H9 (cell line): Measurements from ENCODE around the gene FNIP1. TPM values are rescaled to one million over a fixed set of nuclear protein-coding genes. Genes with fewer than 3 reads are reported as not detected.

Source experiments
- DNase-seq: peaks from one replicate; pipeline ENCODE4 v3.0.0-alpha.2; 2017
- H2AFZ ChIP-seq: one replicate; pipeline ENCODE4 v1.6.1; 2013; ENCODE audit warnings: mild to moderate bottlenecking, low read length, control low read depth, moderate library complexity
- H2AK5ac ChIP-seq: 2 replicates; pipeline ENCODE4 v1.6.1; 2013; ENCODE audit warnings: low read length, control low read depth, mixed read lengths; ENCODE audit not compliant: insufficient read length
- H2BK120ac ChIP-seq: one replicate; pipeline ENCODE4 v1.6.1; 2013; ENCODE audit warnings: low read depth, mild to moderate bottlenecking, low read length, control low read depth, inconsistent platforms; ENCODE audit not compliant: poor library complexity, severe bottlenecking
- H2BK12ac ChIP-seq: 2 replicates; pipeline ENCODE4 v1.6.1; 2013; ENCODE audit warnings: low read length, control low read depth, mixed read lengths, low read depth; ENCODE audit not compliant: insufficient read length
- H2BK15ac ChIP-seq: 2 replicates; pipeline ENCODE4 v1.6.1; 2013; ENCODE audit warnings: low read depth, low read length, control low read depth
- H2BK20ac ChIP-seq: one replicate; pipeline ENCODE4 v1.6.1; 2013; ENCODE audit warnings: low read depth, mild to moderate bottlenecking, low read length, control low read depth, inconsistent platforms; ENCODE audit not compliant: poor library complexity, severe bottlenecking
- H2BK5ac ChIP-seq: 2 replicates; pipeline ENCODE4 v1.6.1; 2013; ENCODE audit warnings: low read length, control low read depth, mixed read lengths; ENCODE audit not compliant: insufficient read length
- H3K14ac ChIP-seq: 2 replicates; pipeline ENCODE4 v1.6.1; 2013; ENCODE audit warnings: low read length, control low read depth; ENCODE audit not compliant: insufficient read depth
- H3K18ac ChIP-seq: 2 replicates; pipeline ENCODE4 v1.6.1; 2013; ENCODE audit warnings: low read depth, mild to moderate bottlenecking, mixed read lengths, low read length, control low read depth; ENCODE audit not compliant: insufficient read length
- H3K23ac ChIP-seq: 2 replicates; pipeline ENCODE4 v1.6.1; 2013; ENCODE audit warnings: low read length, control low read depth, mixed read lengths, low read depth; ENCODE audit not compliant: insufficient read length
- H3K23me2 ChIP-seq: 2 replicates; pipeline ENCODE4 v1.6.1; 2013; ENCODE audit warnings: low read depth, mild to moderate bottlenecking, mixed read lengths, low read length, control low read depth; ENCODE audit not compliant: insufficient read length, poor library complexity, severe bottlenecking
- H3K27ac ChIP-seq: 2 replicates; pipeline ENCODE4 v1.5.1; 2013; ENCODE audit warnings: low read length, control low read depth, mixed read lengths, low read depth; ENCODE audit not compliant: insufficient read length
- H3K27me3 ChIP-seq: 2 replicates; pipeline ENCODE4 v1.6.1; 2013; ENCODE audit warnings: low read length, control low read depth, inconsistent platforms; ENCODE audit not compliant: insufficient read depth
- H3K4ac ChIP-seq: 2 replicates; pipeline ENCODE4 v1.6.1; 2013; ENCODE audit warnings: low read depth, mild to moderate bottlenecking, control low read depth, inconsistent platforms, low read length, moderate library complexity
- H3K4me1 ChIP-seq: 2 replicates; pipeline ENCODE4 v1.6.1; 2013; ENCODE audit warnings: low read length, control low read depth, inconsistent platforms; ENCODE audit not compliant: insufficient read depth
- H3K4me2 ChIP-seq: 2 replicates; pipeline ENCODE4 v1.6.1; 2013; ENCODE audit warnings: low read length, control low read depth, mixed read lengths; ENCODE audit not compliant: insufficient read length, insufficient read depth
- H3K56ac ChIP-seq: 2 replicates; pipeline ENCODE4 v1.6.1; 2013; ENCODE audit warnings: low read depth, mild to moderate bottlenecking, mixed read lengths, low read length, control low read depth; ENCODE audit not compliant: insufficient read length
- H3K79me1 ChIP-seq: 2 replicates; pipeline ENCODE4 v1.6.1; 2013; ENCODE audit warnings: low read depth, mild to moderate bottlenecking, moderate library complexity, low read length, control low read depth, inconsistent platforms; ENCODE audit not compliant: insufficient read depth, poor library complexity, severe bottlenecking
- H3K79me2 ChIP-seq: 2 replicates; pipeline ENCODE4 v1.6.1; 2013; ENCODE audit warnings: low read length, control low read depth, inconsistent platforms; ENCODE audit not compliant: insufficient read depth
- H3K9ac ChIP-seq: 2 replicates; pipeline ENCODE4 v1.6.1; 2013; ENCODE audit warnings: low read length, control low read depth, mixed read lengths; ENCODE audit not compliant: insufficient read length; ENCODE audit errors: extremely low read depth
- H3K9me3 ChIP-seq: one replicate; pipeline ENCODE4 v1.6.1; 2013; ENCODE audit warnings: low read depth, low read length, inconsistent platforms; ENCODE audit not compliant: control insufficient read depth
- H3T11ph ChIP-seq: one replicate; pipeline ENCODE4 v1.6.1; 2013; ENCODE audit warnings: mild to moderate bottlenecking, low read length, control low read depth, inconsistent platforms
- H4K20me1 ChIP-seq: one replicate; pipeline ENCODE4 v1.6.1; 2013; ENCODE audit not compliant: control insufficient read depth, insufficient read length, insufficient read depth
- H4K5ac ChIP-seq: 2 replicates; pipeline ENCODE4 v1.6.1; 2013; ENCODE audit warnings: low read depth, mild to moderate bottlenecking, mixed read lengths, low read length, control low read depth; ENCODE audit not compliant: insufficient read length
- H4K8ac ChIP-seq: replicated peaks from 2 replicates; pipeline ENCODE4 v1.6.1; 2013; ENCODE audit warnings: low read length, control low read depth, mixed read lengths, low read depth; ENCODE audit not compliant: insufficient read length
- H4K91ac ChIP-seq: 2 replicates; pipeline ENCODE4 v1.6.1; 2013; ENCODE audit warnings: low read depth, mild to moderate bottlenecking, moderate library complexity, mixed read lengths, low read length, control low read depth; ENCODE audit not compliant: insufficient read length
- H3K27ac Mint-ChIP-seq, 3 experiments: 2 replicates in 2 of 3; 3 replicates in 1 of 3; pipeline ENCODE4 v1.8.0; 2020 to 2021; ENCODE audit warnings: mixed read lengths in 3 of 3, mild to moderate bottlenecking in 1 of 3, moderate library complexity in 1 of 3
- H3K27me3 Mint-ChIP-seq: 2 replicates; pipeline ENCODE4 v1.8.0; 2021; ENCODE audit warnings: low read depth, mild to moderate bottlenecking, moderate library complexity, mixed read lengths
- H3K36me3 Mint-ChIP-seq, 3 experiments: 2 replicates in 2 of 3; 3 replicates in 1 of 3; pipeline ENCODE4 v1.8.0; 2020 to 2021; ENCODE audit warnings: low read depth in 3 of 3, mixed read lengths in 3 of 3; ENCODE audit not compliant: insufficient read depth in 1 of 3
- H3K4me1 Mint-ChIP-seq, 2 experiments: 2 replicates each; pipeline ENCODE4 v1.8.0; 2020; ENCODE audit warnings: mixed read lengths in 2 of 2
- H3K4me3 Mint-ChIP-seq, 2 experiments: 2 replicates in 1 of 2; 3 replicates in 1 of 2; pipeline ENCODE4 v1.8.0; 2020 to 2021; ENCODE audit warnings: mild to moderate bottlenecking in 2 of 2, mixed read lengths in 2 of 2, moderate library complexity in 1 of 2
- H3K9me3 Mint-ChIP-seq, 2 experiments: 2 replicates in 1 of 2; 3 replicates in 1 of 2; pipeline ENCODE4 v1.8.0; 2020; ENCODE audit warnings: mild to moderate bottlenecking in 2 of 2, mixed read lengths in 2 of 2, moderate library complexity in 1 of 2
- CTCF ChIP-seq: fragments of 200-600 bp; sonication (generic); conservative IDR thresholded peaks from 3 replicates; pipeline ENCODE4 v1.8.0; 2021; ENCODE audit warnings: antibody characterized with exemption, mild to moderate bottlenecking
- WGBS: extraction: QIAGEN DNeasy Blood & Tissue Kit; methylation state at CpG from one replicate; pipeline ENCODE4 v1.1.7; 2013; ENCODE audit warnings: missing lambda C conversion rate, low lambda C conversion rate, mixed read lengths; ENCODE audit not compliant: insufficient read length; ENCODE audit errors: extremely low coverage; 5-methylcytosine and 5-hydroxymethylcytosine counted together
- total RNA-seq: library from RNA; stranded (reverse); gene quantifications from 2 replicates; pipeline ENCODE4 v1.2.1, GENCODE V29; 2021

FNIP1 gene
- total RNA-seq, 1 experiment from 2014 or later = 13.4 TPM

GRCh38 chr5:131786036-131786435 lies 10.8 kb downstream of the FNIP1 start:
- Mint-ChIP-seq H3K9me3 (no peaks in the 10 kb centered on the region), H3K27ac (no peak overlapping the region), H3K4me3 (no peak overlapping the region), H3K36me3 (0 out of 7 replicates have a peak, but pooled peaks cover 0 to 7% (median 0%) of the 10 kb centered on the region in 3 experiments), H3K27me3 (no peaks in the 10 kb centered on the region), H3K4me1 (peaks cover 9 to 11% of the 10 kb centered on the region in 2 experiments)
- H4K20me1 ChIP-seq = no peaks in the 10 kb centered on the region
- no peak overlapping the region for H2BK15ac ChIP-seq
- no peaks in the 10 kb centered on the region for H3K4me1 ChIP-seq
- H4K5ac ChIP-seq = no peak overlapping the region
- no peak overlapping the region for H3K23ac ChIP-seq
- peaks cover 15% of the 10 kb centered on the region for H3K79me1 ChIP-seq
- no peak overlapping the region for H3K9ac ChIP-seq
- H3T11ph ChIP-seq = no peak overlapping the region
- no peak overlapping the region for H2BK5ac ChIP-seq
- WGBS = no CpG with 5 or more reads among the region's 1 CpG
- no peak overlapping the region for H2BK12ac ChIP-seq
- H2BK120ac ChIP-seq = no peak overlapping the region
- H3K56ac ChIP-seq = no peak overlapping the region
- H3K27me3 ChIP-seq = no peaks in the 10 kb centered on the region
- no peak overlapping the region for H2AK5ac ChIP-seq
- H3K27ac ChIP-seq = no peak overlapping the region
- no peak overlapping the region for H3K14ac ChIP-seq
- TF ChIP-seq CTCF = no peak
- no peaks in the 10 kb centered on the region for H3K23me2 ChIP-seq
- H2AFZ ChIP-seq = no peak overlapping the region
- no peak overlapping the region for H3K4me2 ChIP-seq
- no peak overlapping the region for H2BK20ac ChIP-seq
- peaks cover 6% of the 10 kb centered on the region; the same call in 1 of the 2 replicates for H3K79me2 ChIP-seq
- no peak overlapping the region for H4K8ac ChIP-seq
- DNase-seq = no peak
- H3K9me3 ChIP-seq = no peaks in the 10 kb centered on the region
- H4K91ac ChIP-seq = no peak overlapping the region
- H3K18ac ChIP-seq = no peak overlapping the region
- H3K4ac ChIP-seq = no peak overlapping the region
